Measurements from ENCODE around the gene EML1.

Gene EML1

GRCh38 chr14:99871771-99872170 lies 78.6 kb downstream of the EML1 start:
- Histone ChIP-seq H3K4me1 (ENCODE audit: control insufficient read depth, insufficient read depth, low read length) (peaks cover 4% of the 10 kb centered on the region; the same call in 1 of the 2 replicates), H3K4me3 (ENCODE audit: low read length) (no peak overlapping the region), H3K9me3 (ENCODE audit: control insufficient read depth, insufficient read depth, low read length) (no peaks in the 10 kb centered on the region), H3K36me3 (ENCODE audit: control insufficient read depth, insufficient read depth, low read length) (no peaks in the 10 kb centered on the region), H3K27me3 (ENCODE audit: control insufficient read depth, insufficient read depth, low read length) (no peaks in the 10 kb centered on the region), H3K27ac (ENCODE audit: low read length) (no peak overlapping the region)
- WGBS (ENCODE audit: insufficient coverage, insufficient read length) = no CpG with 5 or more reads among the region's 11 CpGs
- DNase-seq (ENCODE audit: low read depth, low spot score) = no peak

- no CpG with 5 or more reads among the region's 6 CpGs for WGBS (ENCODE audit: insufficient coverage, insufficient read length)
- H3K27ac ChIP-seq (ENCODE audit: low read length) = no peak overlapping the region
- H3K27me3 ChIP-seq (ENCODE audit: control insufficient read depth, insufficient read depth, low read length) = no peaks in the 10 kb centered on the region
- peaks cover 4% of the 10 kb centered on the region; the same call in 1 of the 2 replicates for H3K4me1 ChIP-seq (ENCODE audit: control insufficient read depth, insufficient read depth, low read length)
- H3K36me3 ChIP-seq (ENCODE audit: control insufficient read depth, insufficient read depth, low read length) = no peaks in the 10 kb centered on the region
- no peaks in the 10 kb centered on the region for H3K9me3 ChIP-seq (ENCODE audit: control insufficient read depth, insufficient read depth, low read length)
- no peak overlapping the region for H3K4me3 ChIP-seq (ENCODE audit: low read length)
- DNase-seq (ENCODE audit: low read depth, low spot score) = peak; percentile 52
Observed at GRCh38 chr14:99872786-99873440, 79.7 kb downstream of the EML1 start.

GRCh38 chr14:99873653-99874052 lies 80.4 kb downstream of the EML1 start:
- no peak for DNase-seq (ENCODE audit: low read depth, low spot score)
- Histone ChIP-seq H3K4me1 (ENCODE audit: control insufficient read depth, insufficient read depth, low read length) (peaks cover 4% of the 10 kb centered on the region; the same call in 1 of the 2 replicates), H3K27me3 (ENCODE audit: control insufficient read depth, insufficient read depth, low read length) (no peaks in the 10 kb centered on the region), H3K4me3 (ENCODE audit: low read length) (no peak overlapping the region), H3K27ac (ENCODE audit: low read length) (no peak overlapping the region), H3K9me3 (ENCODE audit: control insufficient read depth, insufficient read depth, low read length) (no peaks in the 10 kb centered on the region), H3K36me3 (ENCODE audit: control insufficient read depth, insufficient read depth, low read length) (no peaks in the 10 kb centered on the region)
- no CpG with 5 or more reads among the region's 4 CpGs for WGBS (ENCODE audit: insufficient coverage, insufficient read length)

- Histone ChIP-seq H3K9me3 (ENCODE audit: control insufficient read depth, insufficient read depth, low read length) (no peaks in the 10 kb centered on the region), H3K4me1 (ENCODE audit: control insufficient read depth, insufficient read depth, low read length) (peaks cover 4% of the 10 kb centered on the region; the same call in 1 of the 2 replicates), H3K27ac (ENCODE audit: low read length) (no peak overlapping the region), H3K4me3 (ENCODE audit: low read length) (no peak overlapping the region), H3K27me3 (ENCODE audit: control insufficient read depth, insufficient read depth, low read length) (no peaks in the 10 kb centered on the region), H3K36me3 (ENCODE audit: control insufficient read depth, insufficient read depth, low read length) (no peaks in the 10 kb centered on the region)
- DNase-seq (ENCODE audit: low read depth, low spot score) = no peak
- no CpG with 5 or more reads among the region's 4 CpGs for WGBS (ENCODE audit: insufficient coverage, insufficient read length)
Observed at GRCh38 chr14:99874306-99874705, 81.1 kb downstream of the EML1 start.

- no peak overlapping the region for H3K4me3 ChIP-seq (ENCODE audit: low read length)
- no peaks in the 10 kb centered on the region for H3K27me3 ChIP-seq (ENCODE audit: control insufficient read depth, insufficient read depth, low read length)
- DNase-seq (ENCODE audit: low read depth, low spot score) = no peak
- H3K4me1 ChIP-seq (ENCODE audit: control insufficient read depth, insufficient read depth, low read length) = peaks cover 4% of the 10 kb centered on the region; the same call in 1 of the 2 replicates
- H3K27ac ChIP-seq (ENCODE audit: low read length) = no peak overlapping the region
- no CpG with 5 or more reads among the region's 6 CpGs for WGBS (ENCODE audit: insufficient coverage, insufficient read length)
- H3K36me3 ChIP-seq (ENCODE audit: control insufficient read depth, insufficient read depth, low read length) = no peaks in the 10 kb centered on the region
- no peaks in the 10 kb centered on the region for H3K9me3 ChIP-seq (ENCODE audit: control insufficient read depth, insufficient read depth, low read length)
Observed at GRCh38 chr14:99875421-99875820, 82.2 kb downstream of the EML1 start.

GRCh38 chr14:99875836-99876235 lies 82.6 kb downstream of the EML1 start:
- H3K4me1 ChIP-seq (ENCODE audit: control insufficient read depth, insufficient read depth, low read length) = peaks cover 4% of the 10 kb centered on the region; the same call in 1 of the 2 replicates
- no peak overlapping the region for H3K4me3 ChIP-seq (ENCODE audit: low read length)
- no peaks in the 10 kb centered on the region for H3K36me3 ChIP-seq (ENCODE audit: control insufficient read depth, insufficient read depth, low read length)
- H3K9me3 ChIP-seq (ENCODE audit: control insufficient read depth, insufficient read depth, low read length) = no peaks in the 10 kb centered on the region
- no peak for DNase-seq (ENCODE audit: low read depth, low spot score)
- H3K27ac ChIP-seq (ENCODE audit: low read length) = no peak overlapping the region
- no peaks in the 10 kb centered on the region for H3K27me3 ChIP-seq (ENCODE audit: control insufficient read depth, insufficient read depth, low read length)

- no CpG with 5 or more reads among the region's 9 CpGs for WGBS (ENCODE audit: insufficient coverage, insufficient read length)
- Histone ChIP-seq H3K4me3 (ENCODE audit: low read length) (no peak overlapping the region), H3K27me3 (ENCODE audit: control insufficient read depth, insufficient read depth, low read length) (no peaks in the 10 kb centered on the region), H3K4me1 (ENCODE audit: control insufficient read depth, insufficient read depth, low read length) (peaks cover 4% of the 10 kb centered on the region; the same call in 1 of the 2 replicates), H3K27ac (ENCODE audit: low read length) (no peak overlapping the region), H3K36me3 (ENCODE audit: control insufficient read depth, insufficient read depth, low read length) (no peaks in the 10 kb centered on the region), H3K9me3 (ENCODE audit: control insufficient read depth, insufficient read depth, low read length) (no peaks in the 10 kb centered on the region)
- DNase-seq (ENCODE audit: low read depth, low spot score) = no peak
Observed at GRCh38 chr14:99876406-99876805, 83.2 kb downstream of the EML1 start.

GRCh38 chr14:99878563-99878962 lies 85.3 kb downstream of the EML1 start:
- H3K9me3 ChIP-seq (ENCODE audit: control insufficient read depth, insufficient read depth, low read length) = no peaks in the 10 kb centered on the region
- H3K4me1 ChIP-seq (ENCODE audit: control insufficient read depth, insufficient read depth, low read length) = no peaks in the 10 kb centered on the region
- no peaks in the 10 kb centered on the region for H3K36me3 ChIP-seq (ENCODE audit: control insufficient read depth, insufficient read depth, low read length)
- H3K27me3 ChIP-seq (ENCODE audit: control insufficient read depth, insufficient read depth, low read length) = no peaks in the 10 kb centered on the region
- DNase-seq (ENCODE audit: low read depth, low spot score) = no peak
- whole genome bisulfite sequencing (ENCODE audit: insufficient coverage, insufficient read length) = no CpG with 5 or more reads among the region's 6 CpGs
- no peak overlapping the region for H3K4me3 ChIP-seq (ENCODE audit: low read length)
- H3K27ac ChIP-seq (ENCODE audit: low read length) = no peak overlapping the region

- Histone ChIP-seq H3K27me3 (ENCODE audit: control insufficient read depth, insufficient read depth, low read length) (no peaks in the 10 kb centered on the region), H3K9me3 (ENCODE audit: control insufficient read depth, insufficient read depth, low read length) (no peaks in the 10 kb centered on the region), H3K4me1 (ENCODE audit: control insufficient read depth, insufficient read depth, low read length) (no peaks in the 10 kb centered on the region), H3K36me3 (ENCODE audit: control insufficient read depth, insufficient read depth, low read length) (no peaks in the 10 kb centered on the region), H3K27ac (ENCODE audit: low read length) (no peak overlapping the region), H3K4me3 (ENCODE audit: low read length) (no peak overlapping the region)
- no peak for DNase-seq (ENCODE audit: low read depth, low spot score)
- WGBS (ENCODE audit: insufficient coverage, insufficient read length) = no CpG with 5 or more reads among the region's 5 CpGs
Observed at GRCh38 chr14:99879401-99880295, 86.4 kb downstream of the EML1 start.

GRCh38 chr14:99880651-99881420 lies 87.6 kb downstream of the EML1 start:
- Histone ChIP-seq H3K9me3 (ENCODE audit: control insufficient read depth, insufficient read depth, low read length) (no peaks in the 10 kb centered on the region), H3K27ac (ENCODE audit: low read length) (no peak overlapping the region), H3K36me3 (ENCODE audit: control insufficient read depth, insufficient read depth, low read length) (no peaks in the 10 kb centered on the region), H3K4me1 (ENCODE audit: control insufficient read depth, insufficient read depth, low read length) (no peaks in the 10 kb centered on the region), H3K4me3 (ENCODE audit: low read length) (no peak overlapping the region), H3K27me3 (ENCODE audit: control insufficient read depth, insufficient read depth, low read length) (no peaks in the 10 kb centered on the region)
- DNase-seq (ENCODE audit: low read depth, low spot score) = no peak
- WGBS (ENCODE audit: insufficient coverage, insufficient read length) = no CpG with 5 or more reads among the region's 13 CpGs
